B cell (primary cell): ENCODE data around the gene CACNB4. TPM values are rescaled to one million over a fixed set of nuclear protein-coding genes. Genes with fewer than 3 reads are reported as not detected.

Experiments used
- ATAC-seq: fragments of 200-7000 bp; cut with Tn5 transposase; one replicate; pipeline ENCODE4 v1.10.0; 2021; ENCODE audit warnings: low read depth, mild to moderate bottlenecking, moderate number of reproducible peaks, moderate library complexity
- CTCF ChIA-PET: fragments of 350-600 bp; sonication (Branson Sonifier 250); formaldehyde crosslinking; loops from one replicate; lab custom pipeline; 2021; ENCODE audit warnings: antibody characterized with exemption, inconsistent platforms; lab: Charles Lee
- POLR2A ChIA-PET: fragments of 350-600 bp; sonication (Branson Sonifier 250); formaldehyde crosslinking; loops from one replicate; lab custom pipeline; 2021; ENCODE audit warnings: antibody characterized with exemption; lab: Charles Lee
- DNase-seq: peaks from one replicate; pipeline ENCODE4 v3.0.0; 2013
- H2AFZ ChIP-seq: 2 replicates; pipeline ENCODE4 v1.6.1; 2012; ENCODE audit warnings: mild to moderate bottlenecking, low read depth, low read length; ENCODE audit not compliant: insufficient read depth, poor library complexity, severe bottlenecking
- H3K27ac ChIP-seq, 2 donors: 1 replicate in 1 of 2; 2 replicates in 1 of 2; pipeline ENCODE4 v1.5.1; 2012 to 2013; ENCODE audit warnings: low read length in 2 of 2, mild to moderate bottlenecking in 2 of 2, moderate library complexity in 1 of 2
- H3K27me3 ChIP-seq, 4 experiments: fragments of 200-600 bp in 1 of 4; sonication (generic) in 1 of 4; replicated peaks in 1 of 4; 1 replicate in 2 of 4; 2 replicates in 2 of 4; pipeline versions ENCODE4 v1.6.1 to v1.7.0; 2013 to 2016; ENCODE audit warnings: low read length in 3 of 4, mild to moderate bottlenecking in 2 of 4, mixed read lengths in 1 of 4, moderate library complexity in 1 of 4; ENCODE audit not compliant: insufficient read depth in 4 of 4, control insufficient read depth in 3 of 4; ENCODE audit errors: control extremely low read depth in 1 of 4
- H3K36me3 ChIP-seq, 2 experiments: replicated peaks in 1 of 2; 1 replicate in 1 of 2; 2 replicates in 1 of 2; pipeline versions ENCODE4 v1.6.1 to v1.7.1; 2013; ENCODE audit warnings: low read length in 1 of 2; ENCODE audit not compliant: insufficient read depth in 2 of 2, control insufficient read depth in 1 of 2; ENCODE audit errors: control extremely low read depth in 1 of 2, extremely low read depth in 1 of 2
- H3K4me1 ChIP-seq, 2 donors: fragments of 200-600 bp in 1 of 2; sonication (generic) in 1 of 2; 1 replicate in 1 of 2; 2 replicates in 1 of 2; pipeline versions ENCODE4 v1.5.1 to v1.6.1; 2013 to 2017; ENCODE audit warnings: low read length in 2 of 2; ENCODE audit not compliant: control insufficient read depth in 2 of 2, insufficient read depth in 2 of 2
- H3K4me2 ChIP-seq: replicated peaks from 2 replicates; pipeline ENCODE3; 2012; ENCODE audit warnings: mild to moderate bottlenecking, low read depth, low read length; ENCODE audit not compliant: poor library complexity, severe bottlenecking
- H3K4me3 ChIP-seq, 5 experiments: fragments of 200-600 bp in 1 of 5; sonication (generic) in 1 of 5; 1 replicate in 3 of 5; 2 replicates in 2 of 5; pipeline versions ENCODE4 v1.5.1 to v1.7.0; 2011 to 2016; ENCODE audit warnings: low read length in 4 of 5, mild to moderate bottlenecking in 4 of 5, low read depth in 2 of 5, control low read depth in 1 of 5, moderate library complexity in 1 of 5; ENCODE audit not compliant: insufficient read depth in 1 of 5; ENCODE audit errors: control extremely low read depth in 1 of 5, extremely low read depth in 1 of 5
- H3K79me2 ChIP-seq: fragments of 200-600 bp; sonication (generic); one replicate; pipeline ENCODE4 v1.6.0; 2016; ENCODE audit warnings: low read length; ENCODE audit not compliant: control insufficient read depth, insufficient read depth
- H3K9ac ChIP-seq: fragments of 200-600 bp; sonication (generic); 2 replicates; pipeline ENCODE4 v1.6.1; 2017; ENCODE audit warnings: mild to moderate bottlenecking, low read length, moderate library complexity
- H3K9me3 ChIP-seq, 3 donors: one replicate each; pipeline versions ENCODE4 v1.6.1 to v1.7.1; 2013; ENCODE audit warnings: low read length in 2 of 3; ENCODE audit not compliant: control insufficient read depth in 2 of 3, insufficient read depth in 1 of 3; ENCODE audit errors: control extremely low read depth in 1 of 3
- H4K20me1 ChIP-seq: 2 replicates; pipeline ENCODE4 v1.6.0; 2012; ENCODE audit warnings: mild to moderate bottlenecking, low read length; ENCODE audit not compliant: insufficient read depth, control insufficient read depth, poor library complexity, severe bottlenecking
- H3K27ac Mint-ChIP-seq: one replicate; pipeline ENCODE4 v1.8.0; 2021; ENCODE audit warnings: mixed read lengths
- H3K27me3 Mint-ChIP-seq: one replicate; pipeline ENCODE4 v1.8.0; 2021; ENCODE audit warnings: mixed read lengths
- H3K4me1 Mint-ChIP-seq: one replicate; pipeline ENCODE4 v1.8.0; 2021; ENCODE audit warnings: mixed read lengths
- H3K4me3 Mint-ChIP-seq: one replicate; pipeline ENCODE4 v1.8.0; 2021; ENCODE audit warnings: mixed read lengths
- H3K9me3 Mint-ChIP-seq: one replicate; pipeline ENCODE4 v1.8.0; 2022; ENCODE audit warnings: mixed read lengths; ENCODE audit not compliant: insufficient read depth
- EZH2 ChIP-seq: IDR thresholded peaks from 2 replicates; pipeline ENCODE4 v1.6.1; 2012; ENCODE audit warnings: borderline replicate concordance, low read depth, mild to moderate bottlenecking, moderate library complexity, low read length; ENCODE audit not compliant: insufficient read depth, poor library complexity, severe bottlenecking
- WGBS: methylation state at CpG from one replicate; pipeline ENCODE4 v1.1.5; 2013; ENCODE audit warnings: missing lambda C conversion rate; ENCODE audit not compliant: insufficient coverage; 5-methylcytosine and 5-hydroxymethylcytosine counted together
- intact Hi-C: fragments of 100-400 bp; cut with micrococcal nuclease; formaldehyde crosslinking; loops from one replicate; pipeline ENCODE4 v1.10.0; 2022
- polyA plus RNA-seq: library from polyadenylated mRNA; depleted of rRNA; stranded (reverse); fragments of >200 nt; gene quantifications from 2 replicates; pipeline ENCODE4 v1.2.3, GENCODE V29; 2012
- total RNA-seq, 2 donors: library from RNA; stranded (reverse); fragments of 120-200 nt in 1 of 2; gene quantifications; 1 replicate in 1 of 2; 2 replicates in 1 of 2; pipeline versions ENCODE4 v1.2.3 to v1.2.4, GENCODE V29; 2013 to 2022
- TF ChIP-seq, protein P1 (sequence below): fragments of 200-600 bp; IDR thresholded peaks from one replicate; pipeline ENCODE4 v1.8.0; 2022; ENCODE audit warnings: antibody characterized with exemption, mild to moderate bottlenecking

CACNB4 gene
- total and polyA plus RNA-seq, 2 donors (not counting 1 experiment from before 2014, with no cell fraction given) = 0.12 to 1.4 TPM

DNA sequence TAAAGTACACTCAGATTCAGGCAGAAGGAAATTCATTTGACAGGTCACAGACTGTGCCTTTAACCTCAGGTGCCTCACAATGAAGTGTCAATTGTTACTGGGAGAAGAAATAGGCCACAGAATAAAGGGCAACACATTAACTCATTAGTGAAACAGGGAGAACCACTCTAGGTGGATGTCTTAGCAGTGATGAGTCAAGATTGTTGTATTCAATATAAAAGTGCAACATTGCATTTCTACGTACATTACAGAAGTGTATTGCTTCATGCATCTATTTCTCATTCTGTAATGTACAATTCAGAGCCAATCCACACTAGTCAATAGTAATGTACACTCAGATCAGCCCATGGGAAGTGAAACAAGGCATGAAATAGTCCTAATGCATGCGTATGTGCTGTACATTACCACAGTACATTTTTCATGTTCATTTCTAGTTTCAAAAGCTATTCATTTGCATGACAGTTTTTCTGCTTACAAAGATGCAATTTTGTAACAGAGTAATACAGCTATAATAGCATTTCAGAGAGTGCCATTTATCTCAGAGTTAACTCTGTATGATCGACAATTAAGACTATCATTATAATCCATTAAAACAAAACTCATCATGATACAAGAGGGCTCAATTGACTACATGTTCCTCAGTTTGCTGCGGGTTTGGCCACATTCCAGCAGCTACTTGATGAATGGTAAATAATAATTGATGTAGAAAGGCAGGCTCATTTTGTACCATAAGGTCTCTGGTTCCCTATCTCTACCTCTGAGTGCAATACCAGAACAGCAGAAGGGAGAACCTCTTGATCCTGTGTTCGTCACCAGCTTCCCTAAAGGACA lies 258.4 kb downstream of the CACNB4 start:
- ATAC-seq (no peak), DNase-seq (no peak)
- POLR2A ChIA-PET = no interaction called here
- TF ChIP-seq EZH2 = no peak
- TF ChIP-seq, protein P1, sequence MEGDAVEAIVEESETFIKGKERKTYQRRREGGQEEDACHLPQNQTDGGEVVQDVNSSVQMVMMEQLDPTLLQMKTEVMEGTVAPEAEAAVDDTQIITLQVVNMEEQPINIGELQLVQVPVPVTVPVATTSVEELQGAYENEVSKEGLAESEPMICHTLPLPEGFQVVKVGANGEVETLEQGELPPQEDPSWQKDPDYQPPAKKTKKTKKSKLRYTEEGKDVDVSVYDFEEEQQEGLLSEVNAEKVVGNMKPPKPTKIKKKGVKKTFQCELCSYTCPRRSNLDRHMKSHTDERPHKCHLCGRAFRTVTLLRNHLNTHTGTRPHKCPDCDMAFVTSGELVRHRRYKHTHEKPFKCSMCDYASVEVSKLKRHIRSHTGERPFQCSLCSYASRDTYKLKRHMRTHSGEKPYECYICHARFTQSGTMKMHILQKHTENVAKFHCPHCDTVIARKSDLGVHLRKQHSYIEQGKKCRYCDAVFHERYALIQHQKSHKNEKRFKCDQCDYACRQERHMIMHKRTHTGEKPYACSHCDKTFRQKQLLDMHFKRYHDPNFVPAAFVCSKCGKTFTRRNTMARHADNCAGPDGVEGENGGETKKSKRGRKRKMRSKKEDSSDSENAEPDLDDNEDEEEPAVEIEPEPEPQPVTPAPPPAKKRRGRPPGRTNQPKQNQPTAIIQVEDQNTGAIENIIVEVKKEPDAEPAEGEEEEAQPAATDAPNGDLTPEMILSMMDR = no peak
- Histone ChIP-seq H3K4me2 (no peak overlapping the region), H2AFZ (peak overlapping the region; percentile 30), H3K27ac (no peak overlapping the region), H3K36me3 (no peaks in the 10 kb centered on the region), H3K4me1 (peaks cover 3 to 5% of the 10 kb centered on the region in 2 donors), H3K4me3 (no peak overlapping the region), H3K27me3 (no peaks in the 10 kb centered on the region), H3K9ac (no peak overlapping the region), H4K20me1 (no peaks in the 10 kb centered on the region), H3K9me3 (no peaks in the 10 kb centered on the region), H3K79me2 (no peaks in the 10 kb centered on the region)
- 100% methylated on average over 1 of the region's 5 CpGs for whole genome bisulfite sequencing
- Mint-ChIP-seq H3K9me3 (no peaks in the 10 kb centered on the region), H3K4me3 (no peak overlapping the region), H3K27ac (no peak overlapping the region), H3K4me1 (peaks cover 25% of the 10 kb centered on the region), H3K27me3 (no peaks in the 10 kb centered on the region)
- intact Hi-C loops = no loop called here
- CTCF ChIA-PET = interaction anchor here (0.9 kb wide), 1 partner anchor 158 kb away, joined by 3 read pairs; no protein-coding TSS in a partner anchor

DNA sequence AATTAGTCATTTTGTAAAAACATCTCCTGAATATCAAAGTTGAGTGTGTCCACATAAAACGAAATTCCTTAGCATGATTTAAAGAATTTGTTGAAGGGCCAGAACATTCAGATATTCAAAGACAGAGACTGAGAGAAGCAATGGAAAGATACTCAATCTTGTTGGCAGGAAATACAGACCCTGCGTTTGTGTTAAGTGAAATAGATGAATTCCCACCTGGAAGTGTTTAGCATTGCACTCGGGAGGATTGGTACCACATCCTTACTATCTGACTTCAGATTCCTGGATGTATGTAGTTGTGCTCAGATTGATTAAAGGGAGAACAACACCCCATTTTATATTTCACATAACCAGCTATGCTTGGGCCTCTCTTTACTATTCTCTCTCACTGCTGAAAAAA lies 260.9 kb downstream of the CACNB4 start:
- ChIA-PET POLR2A (no interaction called here), CTCF (interaction anchor here (1.3 to 1.9 kb wide), 2 partner anchors 9 to 161 kb away, joined by 3 to 4 read pairs; no protein-coding TSS in a partner anchor)
- H4K20me1 ChIP-seq = no peaks in the 10 kb centered on the region
- no peak overlapping the region for H3K4me3 ChIP-seq
- ATAC-seq (no peak), DNase-seq (no peak)
- H3K4me1 ChIP-seq = peaks cover 3 to 19% of the 10 kb centered on the region in 2 donors
- H3K36me3 ChIP-seq = no peaks in the 10 kb centered on the region
- H3K27me3 Mint-ChIP-seq = no peaks in the 10 kb centered on the region
- peaks cover 22% of the 10 kb centered on the region for H3K4me1 Mint-ChIP-seq
- H3K27ac ChIP-seq = no peak overlapping the region
- H3K27me3 ChIP-seq = no peaks in the 10 kb centered on the region
- no peak overlapping the region for H3K9ac ChIP-seq
- H3K79me2 ChIP-seq = no peaks in the 10 kb centered on the region
- no peak overlapping the region for H3K4me2 ChIP-seq
- no peak overlapping the region for H3K27ac Mint-ChIP-seq
- intact Hi-C loops = no loop called here
- no CpG with 5 or more reads among the region's 3 CpGs for WGBS
- H2AFZ ChIP-seq = no peak overlapping the region
- no peak overlapping the region for H3K4me3 Mint-ChIP-seq
- no peaks in the 10 kb centered on the region for H3K9me3 ChIP-seq
- H3K9me3 Mint-ChIP-seq = no peaks in the 10 kb centered on the region
- TF ChIP-seq, protein P1 = no peak
- no peak for TF ChIP-seq EZH2
